Mucosa of descending colon (tissue), 3 donors: ENCODE data around the gene VCAN. TPM values are rescaled to one million over a fixed set of nuclear protein-coding genes. Genes with fewer than 3 reads are reported as not detected.

Source experiments
- ATAC-seq: fragments of 200-7000 bp; cut with Tn5 transposase; one replicate; pipeline ENCODE4 v1.9.1; 2020; ENCODE audit warnings: mild to moderate bottlenecking, moderate library complexity
- DNase-seq, 3 donors: peaks; one replicate each; pipeline ENCODE4 v3.0.0-alpha.2; 2020
- H3K36me3 ChIP-seq: fragments of 200-600 bp; one replicate; pipeline ENCODE4 v1.8.0; 2021; ENCODE audit warnings: low read depth, mild to moderate bottlenecking
- H3K4me1 ChIP-seq: fragments of 200-600 bp; one replicate; pipeline ENCODE4 v1.8.0; 2021; ENCODE audit warnings: low read depth, mild to moderate bottlenecking
- H3K4me3 ChIP-seq: fragments of 200-600 bp; one replicate; pipeline ENCODE4 v1.8.0; 2021; ENCODE audit warnings: mild to moderate bottlenecking
- H3K9me3 ChIP-seq: fragments of 200-600 bp; one replicate; pipeline ENCODE4 v1.8.0; 2021; ENCODE audit warnings: mild to moderate bottlenecking
- CTCF ChIP-seq: fragments of 200-600 bp; IDR thresholded peaks from one replicate; pipeline ENCODE4 v1.8.0; 2022; ENCODE audit warnings: antibody characterized with exemption, mild to moderate bottlenecking
- intact Hi-C, 2 donors: fragments of 100-400 bp; cut with DNase I in 1 of 2; cut with micrococcal nuclease in 1 of 2; formaldehyde crosslinking; loops; one replicate each; pipeline versions ENCODE4 v1.11.0 to v1.11.1; 2022; cut with DNase I, micrococcal nuclease
- total RNA-seq, 3 donors: library from RNA; stranded (reverse); fragmentation: NEBNext Ultra II Directional in 2 of 3; extraction: Animal tissue kit (Norgen Biotek cat#: 25700) in 2 of 3; gene quantifications; one replicate each; pipeline versions ENCODE4 v1.2.1 to v1.2.4, GENCODE V29; 2021 to 2023
- donor health status: DM: no; HTN: no; CAD: no; lungs with moderate emphysema.
- donor health status: DM: no; HTN: no; CAD: no.
- donor health status: DM: no; HTN: yes; CAD: no.

Gene VCAN
- total RNA-seq, 3 donors from 2014 or later, result 8.8 to 36.0 (median 20.5) TPM

GRCh38 chr5:83538786-83539462 is 67.4 kb downstream of the VCAN start:
- TF ChIP-seq CTCF, result no peak
- no peaks in the 10 kb centered on the region for H3K9me3 ChIP-seq
- DNase-seq (no peak), ATAC-seq (no peak)
- no peaks in the 10 kb centered on the region for H3K36me3 ChIP-seq
- intact Hi-C loops, result no loop called here
- no peaks in the 10 kb centered on the region for H3K4me1 ChIP-seq
- H3K4me3 ChIP-seq, result no peak overlapping the region

DNA sequence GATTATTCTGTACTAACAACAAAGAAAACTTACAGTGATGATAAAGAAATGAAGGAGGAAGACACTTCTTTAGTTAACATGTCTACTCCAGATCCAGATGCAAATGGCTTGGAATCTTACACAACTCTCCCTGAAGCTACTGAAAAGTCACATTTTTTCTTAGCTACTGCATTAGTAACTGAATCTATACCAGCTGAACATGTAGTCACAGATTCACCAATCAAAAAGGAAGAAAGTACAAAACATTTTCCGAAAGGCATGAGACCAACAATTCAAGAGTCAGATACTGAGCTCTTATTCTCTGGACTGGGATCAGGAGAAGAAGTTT is 67.9 kb downstream of the VCAN start:
- Histone ChIP-seq H3K9me3 (no peaks in the 10 kb centered on the region), H3K4me3 (no peak overlapping the region), H3K36me3 (no peaks in the 10 kb centered on the region), H3K4me1 (no peaks in the 10 kb centered on the region)
- intact Hi-C loops, result no loop called here
- no peak for TF ChIP-seq CTCF
- ATAC-seq (no peak), DNase-seq (no peak)

DNA sequence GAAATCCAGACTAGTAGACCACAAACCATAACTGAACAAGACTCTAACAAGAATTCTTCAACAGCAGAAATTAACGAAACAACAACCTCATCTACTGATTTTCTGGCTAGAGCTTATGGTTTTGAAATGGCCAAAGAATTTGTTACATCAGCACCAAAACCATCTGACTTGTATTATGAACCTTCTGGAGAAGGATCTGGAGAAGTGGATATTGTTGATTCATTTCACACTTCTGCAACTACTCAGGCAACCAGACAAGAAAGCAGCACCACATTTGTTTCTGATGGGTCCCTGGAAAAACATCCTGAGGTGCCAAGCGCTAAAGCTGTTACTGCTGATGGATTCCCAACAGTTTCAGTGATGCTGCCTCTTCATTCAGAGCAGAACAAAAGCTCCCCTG is 68.6 kb downstream of the VCAN start:
- no peak for TF ChIP-seq CTCF
- Histone ChIP-seq H3K36me3 (no peaks in the 10 kb centered on the region), H3K4me3 (no peak overlapping the region), H3K9me3 (no peaks in the 10 kb centered on the region), H3K4me1 (no peaks in the 10 kb centered on the region)
- DNase-seq (no peak), ATAC-seq (no peak)
- intact Hi-C loops, result no loop called here

DNA sequence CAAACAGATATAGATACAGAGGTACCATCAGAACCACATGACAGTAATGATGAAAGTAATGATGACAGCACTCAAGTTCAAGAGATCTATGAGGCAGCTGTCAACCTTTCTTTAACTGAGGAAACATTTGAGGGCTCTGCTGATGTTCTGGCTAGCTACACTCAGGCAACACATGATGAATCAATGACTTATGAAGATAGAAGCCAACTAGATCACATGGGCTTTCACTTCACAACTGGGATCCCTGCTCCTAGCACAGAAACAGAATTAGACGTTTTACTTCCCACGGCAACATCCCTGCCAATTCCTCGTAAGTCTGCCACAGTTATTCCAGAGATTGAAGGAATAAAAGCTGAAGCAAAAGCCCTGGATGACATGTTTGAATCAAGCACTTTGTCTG is 69.2 kb downstream of the VCAN start:
- Histone ChIP-seq H3K4me3 (no peak overlapping the region), H3K36me3 (no peaks in the 10 kb centered on the region), H3K4me1 (no peaks in the 10 kb centered on the region), H3K9me3 (no peaks in the 10 kb centered on the region)
- no peak for TF ChIP-seq CTCF
- no peak for ATAC-seq
- intact Hi-C loops, result no loop called here
- no peak for DNase-seq

DNA sequence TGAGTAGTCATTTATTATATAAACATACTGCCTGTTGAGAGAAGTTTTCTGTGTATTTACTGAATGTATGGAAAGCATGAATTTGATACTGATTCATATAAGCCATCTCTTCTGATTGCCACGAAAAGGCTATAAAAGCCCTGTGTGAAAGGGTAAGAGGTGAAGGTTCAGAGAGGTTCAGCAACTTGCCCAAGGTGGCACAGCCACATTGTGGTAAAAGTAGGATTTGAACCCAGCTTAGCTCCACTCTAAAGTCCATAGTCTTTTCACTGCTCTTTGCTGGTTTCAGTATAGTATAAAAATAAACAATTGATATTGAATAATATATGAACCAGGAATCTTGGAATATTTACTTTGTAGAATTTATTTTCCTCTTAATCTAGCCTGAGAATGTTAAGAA is 71.3 kb downstream of the VCAN start:
- intact Hi-C loops, result no loop called here
- DNase-seq, result no peak
- no peak for TF ChIP-seq CTCF
- Histone ChIP-seq H3K9me3 (no peaks in the 10 kb centered on the region), H3K36me3 (no peaks in the 10 kb centered on the region), H3K4me3 (no peak overlapping the region), H3K4me1 (no peaks in the 10 kb centered on the region)
- no peak for ATAC-seq

DNA sequence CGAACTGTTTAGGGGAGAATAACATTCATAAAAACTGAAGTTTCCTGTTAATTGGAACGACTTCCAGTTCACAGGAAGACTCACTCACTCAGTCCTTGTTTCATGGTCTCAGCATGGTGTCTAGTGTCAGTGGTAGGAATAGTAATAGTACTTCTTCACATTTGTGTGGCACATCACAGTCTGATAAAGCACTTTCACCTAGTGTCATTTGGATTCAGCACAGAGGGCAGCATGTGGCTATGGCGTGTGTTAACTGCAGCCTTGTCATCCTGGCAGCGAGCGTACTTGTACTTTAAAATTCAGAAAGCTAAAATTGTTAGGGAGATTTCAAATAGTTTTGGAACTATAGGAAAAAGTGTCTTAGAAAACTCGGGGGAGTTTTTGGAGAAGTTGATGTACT is 72.4 kb downstream of the VCAN start:
- Histone ChIP-seq H3K36me3 (no peaks in the 10 kb centered on the region), H3K4me1 (no peaks in the 10 kb centered on the region), H3K9me3 (no peaks in the 10 kb centered on the region), H3K4me3 (no peak overlapping the region)
- no peak for ATAC-seq
- no peak for DNase-seq
- TF ChIP-seq CTCF, result no peak
- intact Hi-C loops, result no loop called here
